ENCODE results near the gene TRA2B. TPM values are rescaled to one million over a fixed set of nuclear protein-coding genes. Genes with fewer than 3 reads are reported as not detected.
"Not testable (repeated sequence)": the region's sequence is repeated elsewhere in the genome, so short reads cannot be mapped to it uniquely, and the experiment has no call there.

TRA2B gene
- total RNA-seq, 1 experiment from 2014 or later: 535 TPM

DNA sequence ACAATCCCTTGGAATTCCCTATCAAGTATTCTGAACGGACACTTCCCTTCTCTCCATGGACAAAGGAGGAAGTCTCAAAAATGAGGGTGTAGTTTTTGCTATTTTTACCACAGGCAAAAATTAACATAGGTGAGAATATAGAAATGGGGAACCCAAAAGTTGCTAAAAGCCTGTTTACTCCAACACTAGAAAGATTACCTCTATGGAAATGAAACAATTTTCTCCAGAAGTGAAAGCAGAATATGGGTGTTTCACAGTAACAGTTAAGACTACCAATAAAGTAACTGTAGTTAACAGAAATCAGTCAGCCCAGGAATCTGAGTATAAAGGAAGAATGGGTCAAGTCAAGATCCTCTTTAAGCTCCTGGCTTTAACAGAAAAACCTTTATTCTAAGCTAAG is 9.3 kb downstream of the TRA2B start:
- DNase-seq (ENCODE audit: low read depth): no peak

DNA sequence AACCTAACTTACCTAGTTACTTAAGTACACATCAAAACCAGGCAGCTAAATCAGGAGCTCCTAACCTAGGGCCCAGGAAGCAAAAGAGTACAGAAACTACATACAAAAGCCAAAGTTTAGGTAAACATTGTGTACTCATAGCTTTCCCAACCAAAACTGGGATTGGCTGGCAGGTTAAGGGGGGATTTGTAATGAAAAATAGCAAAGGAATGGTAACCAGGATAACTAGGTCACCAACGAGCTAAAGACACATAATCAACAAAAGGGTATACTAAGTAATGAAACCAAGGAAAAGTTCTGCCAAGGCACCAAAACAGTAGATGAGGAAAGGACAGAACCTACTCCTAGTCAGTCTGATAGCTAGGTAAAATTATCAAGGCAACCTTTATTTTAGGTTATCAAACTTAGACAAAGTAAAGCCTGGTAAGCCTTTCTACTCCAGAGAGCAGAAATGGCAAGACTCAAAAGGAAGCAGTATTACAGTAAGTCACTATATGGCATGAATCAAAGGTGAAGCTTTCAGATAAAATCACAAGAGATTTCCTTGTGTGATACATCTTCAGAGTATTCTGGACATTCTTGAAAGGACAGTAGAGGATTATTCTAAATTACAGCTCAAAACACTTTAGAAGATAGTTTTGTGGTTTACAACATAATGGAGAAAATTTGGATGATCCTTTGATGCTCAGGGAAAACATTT is 10.2 kb downstream of the TRA2B start:
- no peak for DNase-seq (ENCODE audit: low read depth)

DNA sequence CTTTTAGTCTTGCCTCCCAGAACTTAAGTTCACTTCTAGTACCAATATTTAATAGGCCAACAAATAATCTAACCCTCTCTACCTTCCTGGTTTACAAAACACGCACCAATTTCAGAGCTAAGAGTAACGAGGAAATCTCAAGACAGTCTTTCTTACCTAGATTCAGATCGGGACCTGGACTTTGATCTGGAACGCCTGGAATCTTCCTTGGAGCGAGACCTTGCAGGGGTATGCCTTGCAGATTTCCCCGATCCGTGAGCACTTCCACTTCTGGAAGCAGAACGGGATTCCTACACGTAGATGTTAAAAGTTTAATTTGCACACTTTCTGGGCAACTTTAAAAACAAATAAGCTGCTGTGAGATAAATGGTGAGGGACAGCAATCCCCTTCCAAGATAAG is 11.4 kb downstream of the TRA2B start:
- no peak for DNase-seq (ENCODE audit: low read depth)

DNA sequence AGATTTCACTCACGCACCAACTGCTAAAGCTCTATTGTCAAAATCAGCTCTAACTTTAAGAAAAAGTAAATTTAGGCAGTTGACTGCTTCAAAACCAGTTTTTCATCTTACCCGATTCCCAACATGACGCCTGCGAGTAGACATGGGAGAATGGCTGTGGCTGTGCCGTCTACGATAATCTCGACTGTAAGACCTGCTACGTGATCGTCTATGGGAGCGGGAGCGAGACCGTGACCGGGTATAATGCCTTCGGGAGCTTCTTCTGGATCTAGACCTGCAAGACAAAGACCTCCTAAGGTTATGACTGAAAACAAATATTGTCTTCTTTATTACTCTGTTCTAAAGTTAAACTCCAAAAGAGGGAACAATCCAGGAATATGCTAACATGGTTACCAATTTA is 12.5 kb downstream of the TRA2B start:
- DNase-seq (ENCODE audit: low read depth): no peak

DNA sequence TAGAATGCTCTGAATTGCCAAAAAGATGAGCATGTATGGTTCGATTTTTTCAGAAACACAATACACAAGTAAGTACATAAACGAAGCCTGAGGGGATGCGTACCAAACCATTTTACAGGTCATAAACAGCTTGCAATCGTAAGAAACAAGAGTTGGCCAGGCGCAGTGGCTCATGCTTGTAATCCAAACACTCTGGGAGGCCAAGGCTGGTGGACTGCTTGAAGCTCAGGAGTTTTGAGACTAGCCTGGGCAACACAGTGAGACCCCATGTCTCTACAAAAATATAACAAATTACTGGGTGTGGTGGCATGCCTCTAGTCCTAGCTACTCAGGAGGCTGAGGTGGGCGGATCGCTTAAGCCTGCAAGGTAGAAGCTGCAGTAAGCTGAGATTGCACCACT is 13.4 kb downstream of the TRA2B start:
- DNase-seq (ENCODE audit: low read depth): no peak

DNA sequence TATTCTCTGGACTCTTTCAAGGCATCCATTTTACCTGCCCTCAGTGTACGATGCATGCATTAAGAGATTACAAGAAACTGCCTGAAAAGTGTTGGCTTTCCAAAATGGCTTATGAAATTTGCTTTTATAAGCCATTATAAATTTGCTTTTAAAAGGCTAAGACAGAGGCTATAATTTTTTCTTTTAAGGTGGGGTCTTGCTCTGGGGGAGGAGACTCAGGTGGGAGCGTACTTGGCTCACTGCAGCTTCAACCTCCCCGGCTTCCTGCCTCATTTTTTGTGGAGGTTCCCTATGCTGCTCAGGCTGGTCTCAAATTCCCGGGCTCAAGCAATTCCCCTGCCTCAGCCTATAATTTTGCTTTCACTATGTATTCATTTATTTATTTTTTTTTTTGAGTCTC is 17.6 kb downstream of the TRA2B start:
- no peak for DNase-seq (ENCODE audit: low read depth)

DNA sequence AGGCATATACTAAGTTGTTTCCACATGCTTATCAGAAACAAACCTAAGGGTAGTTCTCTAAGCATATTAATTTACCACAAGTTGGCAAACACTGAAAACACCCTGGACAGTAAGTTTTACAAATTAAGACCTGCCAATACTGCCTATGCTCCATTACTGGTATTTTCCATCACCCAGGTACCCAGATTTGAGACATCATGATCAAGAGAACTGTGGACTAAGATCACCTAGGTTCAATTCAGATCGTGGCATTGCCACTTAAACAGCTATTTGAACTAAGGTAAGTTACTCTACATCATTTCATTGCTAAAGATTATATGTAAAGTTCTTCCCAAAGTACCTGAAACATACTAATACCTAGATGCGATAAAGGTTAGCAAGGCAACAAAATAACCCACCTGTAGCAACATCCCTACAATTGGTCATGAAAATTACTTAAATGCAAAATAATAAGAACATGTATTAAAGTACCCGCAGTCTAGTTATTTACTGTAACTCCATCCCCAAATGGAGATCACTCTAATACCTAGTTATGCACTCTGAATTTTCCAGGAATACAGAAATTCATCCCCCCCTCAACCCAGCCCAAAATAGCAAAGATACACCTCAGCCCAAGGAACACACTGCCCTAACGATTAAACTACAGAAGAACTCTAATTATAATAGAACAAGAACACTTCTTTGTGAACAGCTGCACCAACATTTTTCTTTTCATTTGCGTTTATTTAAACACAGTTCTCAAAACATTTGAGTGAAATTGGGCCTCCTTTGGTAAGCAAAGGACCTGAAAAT is 21.6 kb downstream of the TRA2B start:
- DNase-seq (ENCODE audit: low read depth): no peak

DNA sequence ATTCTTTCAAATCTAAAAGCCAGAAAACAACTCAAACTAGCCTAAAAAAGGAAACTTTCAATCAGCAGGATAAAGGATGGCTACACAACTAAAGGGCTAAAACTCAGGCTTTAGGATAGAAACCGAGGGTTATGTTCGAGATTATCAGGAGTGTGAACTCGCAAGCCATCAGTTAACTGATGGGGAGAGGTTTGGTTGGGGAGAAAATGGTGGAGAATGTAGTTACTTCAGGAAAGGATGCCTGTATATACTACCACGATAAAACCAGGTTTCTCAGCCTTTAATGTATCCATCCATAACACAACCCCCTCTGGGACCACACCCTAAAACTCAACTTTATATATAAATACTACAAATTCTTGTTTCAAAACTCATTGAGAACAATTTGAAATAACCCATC is 22.2 kb downstream of the TRA2B start:
- DNase-seq (ENCODE audit: low read depth): no peak

DNA sequence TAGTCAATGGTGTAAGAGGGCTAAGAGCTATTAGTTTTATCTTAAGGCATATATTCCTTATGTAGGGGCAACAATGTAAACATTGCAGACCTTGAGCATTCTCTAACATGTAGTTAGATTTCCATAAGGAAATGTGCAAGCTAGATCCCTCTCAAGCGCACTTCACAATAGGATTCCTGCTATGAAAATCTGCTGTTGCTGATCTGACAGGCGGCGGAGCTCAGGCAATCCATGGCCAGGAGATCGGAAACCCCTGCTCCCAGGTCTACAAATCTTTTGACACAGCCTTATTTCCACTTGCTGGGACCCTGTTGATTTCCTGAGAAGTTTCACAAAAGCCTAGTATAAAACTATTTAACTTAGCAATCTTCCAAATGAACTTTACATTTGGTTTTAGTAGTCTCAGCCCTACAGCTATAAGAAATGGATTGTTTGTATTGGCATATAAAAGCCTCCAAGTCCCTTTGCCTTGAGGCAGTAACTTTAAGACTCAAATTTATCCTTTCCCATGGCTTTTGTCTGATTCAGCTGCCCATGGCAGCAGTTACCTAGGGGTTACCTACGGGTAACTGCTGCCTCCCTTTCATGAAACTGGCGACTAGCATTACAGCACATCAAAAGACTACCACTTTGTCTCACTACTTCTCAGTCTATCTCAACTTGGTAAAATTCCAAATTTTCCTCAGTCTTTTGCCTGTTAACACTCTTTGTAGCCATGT is 22.7 kb downstream of the TRA2B start:
- no peak for DNase-seq (ENCODE audit: low read depth)

DNA sequence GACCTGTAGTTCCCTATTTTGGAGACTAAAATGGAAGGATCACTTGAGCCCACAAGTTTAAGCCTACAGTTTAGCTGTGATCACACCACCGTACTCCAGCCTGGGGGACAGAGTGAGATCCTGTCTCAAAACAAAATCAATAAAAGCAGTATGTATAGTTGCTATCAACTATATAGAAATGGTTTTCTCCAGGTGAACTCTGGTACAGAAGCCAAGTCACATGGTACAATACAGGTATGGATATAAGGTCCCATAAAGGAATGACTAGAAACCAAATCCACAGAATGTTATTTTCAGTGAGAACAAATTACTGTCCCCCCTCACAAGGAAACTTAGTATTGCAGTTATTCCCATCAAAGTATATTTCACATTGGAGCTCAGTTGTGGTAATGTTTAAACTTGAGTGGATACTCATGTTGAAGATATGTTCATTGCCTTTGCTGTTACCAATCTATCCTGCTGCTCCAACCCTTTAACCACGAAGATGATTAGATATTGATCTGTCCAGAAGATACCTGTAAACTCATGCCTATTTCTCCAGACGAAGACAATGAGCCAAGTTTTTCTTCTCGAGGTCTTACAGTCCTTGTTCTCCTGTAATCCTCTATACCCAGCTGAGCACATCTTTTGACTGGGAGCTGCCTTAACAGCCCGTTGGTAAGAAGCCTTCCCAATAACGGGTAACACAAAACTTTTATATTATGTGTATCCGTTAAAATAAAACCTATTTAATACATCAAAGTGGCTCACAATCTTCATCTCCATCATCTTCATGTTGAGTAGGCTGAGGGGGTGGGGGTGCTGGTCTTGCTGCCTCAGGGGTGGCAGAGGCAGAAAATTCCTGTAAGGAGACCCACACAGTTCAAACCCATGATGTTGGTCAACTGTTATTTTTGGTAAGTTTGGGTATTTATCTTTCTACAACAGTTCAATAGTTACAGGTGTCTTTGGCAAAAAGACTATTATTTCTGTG is 24.6 kb downstream of the TRA2B start:
- DNase-seq (ENCODE audit: low read depth): no peak

DNA sequence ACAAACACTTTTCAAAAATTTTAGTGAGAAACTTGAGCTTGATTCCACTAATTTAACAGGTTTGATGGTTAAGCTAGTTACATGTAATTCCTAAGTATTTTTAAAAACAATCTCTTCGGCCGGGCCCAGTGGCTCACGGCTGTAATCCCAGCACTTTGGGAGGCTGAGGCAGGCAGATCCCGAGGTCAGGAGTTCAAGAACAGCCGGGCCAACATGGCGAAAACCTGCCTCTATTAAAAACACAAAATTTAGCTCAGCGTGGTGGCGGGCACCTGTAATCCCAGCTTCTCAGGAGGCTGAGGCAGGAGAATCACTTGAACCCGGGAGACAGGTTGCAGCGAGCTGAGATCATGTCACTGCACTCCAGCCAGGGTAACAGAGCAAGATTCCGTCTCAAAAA is 25.3 kb downstream of the TRA2B start:
- DNase-seq (ENCODE audit: low read depth): no peak

DNA sequence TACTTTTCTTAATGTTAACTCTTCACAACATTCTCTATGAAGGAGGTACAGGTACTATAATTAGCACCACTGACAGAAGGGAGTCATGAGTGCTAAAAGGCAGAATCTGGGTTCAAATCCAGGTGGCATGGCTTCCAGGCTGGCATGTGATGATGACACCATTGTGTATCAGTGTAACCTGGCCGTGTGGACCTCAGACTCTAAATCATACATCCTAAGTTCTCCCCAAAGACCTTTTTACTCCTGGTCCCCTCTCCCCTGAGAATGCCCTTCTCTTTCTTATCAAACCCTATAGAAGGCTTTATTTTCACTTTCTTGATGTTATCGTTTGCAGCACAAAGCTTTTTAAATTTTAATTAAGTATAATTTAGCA is 26.8 kb downstream of the TRA2B start:
- not testable (repeated sequence) for DNase-seq (ENCODE audit: low read depth)

DNA sequence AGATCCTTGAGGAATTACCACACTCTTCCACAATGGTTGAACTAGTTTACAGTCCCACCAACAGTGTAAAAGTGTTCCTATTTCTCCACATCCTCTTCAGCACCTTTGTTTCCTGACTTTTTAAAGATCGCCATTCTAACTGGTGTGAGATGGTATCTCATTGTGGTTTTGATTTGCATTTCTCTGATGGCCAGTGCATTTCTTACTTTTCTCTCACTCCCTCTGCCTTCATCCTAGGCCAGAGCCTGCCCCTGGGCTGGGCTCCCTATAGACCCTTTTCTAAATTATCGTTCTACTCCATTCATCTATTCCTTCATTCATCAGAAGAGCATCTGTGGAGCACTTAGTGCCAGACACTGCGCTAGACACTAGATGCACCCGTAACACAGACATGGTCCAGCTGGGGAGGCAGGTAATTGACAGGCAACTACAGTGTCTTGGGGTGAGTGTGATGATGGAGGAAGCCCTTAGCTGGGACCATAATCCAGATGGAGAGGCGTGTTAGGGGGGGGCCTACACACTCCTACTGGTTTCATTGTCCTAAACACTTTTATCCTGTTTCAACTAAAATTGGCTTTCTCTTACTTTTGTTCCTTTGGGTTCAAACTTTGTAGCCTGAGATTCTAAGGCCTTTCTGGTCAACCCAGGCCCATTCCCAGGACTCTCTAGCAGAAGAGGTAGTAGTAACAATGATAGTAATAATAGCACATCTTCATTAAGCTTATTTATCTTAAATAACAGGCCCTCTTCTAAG is 27.3 kb downstream of the TRA2B start:
- DNase-seq (ENCODE audit: low read depth): not testable (repeated sequence)

DNA sequence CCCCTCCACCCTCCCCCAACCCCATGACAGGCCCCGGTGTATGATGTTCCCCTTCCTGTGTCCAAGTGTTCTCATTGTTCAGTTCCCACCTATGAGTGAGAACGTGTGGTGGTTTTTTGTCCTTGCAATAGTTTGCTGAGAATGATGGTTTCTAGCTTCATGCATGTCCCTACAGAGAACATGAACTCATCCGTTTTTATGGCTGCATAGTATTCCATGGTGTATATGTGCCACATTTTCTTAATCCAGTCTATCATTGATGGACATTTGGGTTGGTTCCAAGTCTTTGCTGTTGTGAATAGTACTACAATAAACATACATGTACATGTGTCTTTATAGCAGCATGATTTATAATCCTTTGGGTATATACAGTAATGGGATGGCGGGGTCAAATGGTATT is 27.9 kb downstream of the TRA2B start:
- DNase-seq (ENCODE audit: low read depth): not testable (repeated sequence)

DNA sequence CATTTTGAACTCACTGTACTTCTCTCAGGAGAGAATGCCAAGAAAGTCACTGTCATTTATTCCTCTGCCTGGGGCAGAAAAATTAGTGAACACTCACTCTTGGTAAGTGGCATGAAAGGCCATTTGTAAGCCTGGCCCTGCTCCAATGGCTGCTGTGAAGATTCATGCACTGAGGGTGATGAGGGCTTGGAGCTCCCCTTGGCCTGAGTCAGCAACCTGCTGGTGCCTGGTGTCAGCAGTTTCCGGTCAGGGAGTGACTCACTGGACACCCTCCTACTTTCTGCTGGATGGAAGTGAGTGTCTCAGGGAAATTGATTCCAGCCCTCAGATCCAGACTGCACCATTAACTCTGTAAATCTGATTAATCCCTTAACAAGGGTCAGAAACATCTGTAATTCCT is 37.6 kb downstream of the TRA2B start:
- peak; percentile 100 for DNase-seq (ENCODE audit: low read depth)

DNA sequence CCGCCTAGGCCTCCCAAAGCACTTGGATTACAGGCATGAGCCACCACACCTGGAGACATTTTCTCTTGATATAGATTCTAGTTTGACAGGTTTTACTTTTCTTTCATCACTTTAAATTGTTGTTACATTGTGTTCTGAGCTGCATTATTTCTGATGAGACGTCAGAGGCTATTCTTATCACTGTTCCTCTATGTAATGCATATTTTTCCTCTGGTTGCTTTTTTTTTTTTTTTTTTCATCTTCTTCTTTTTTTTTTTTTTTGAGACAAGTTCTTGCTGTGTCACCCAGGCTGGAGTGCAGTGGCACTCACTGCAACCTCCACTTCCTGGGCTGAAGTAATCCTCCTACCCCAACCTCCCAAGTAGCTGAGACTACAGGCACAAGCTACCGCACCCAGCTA is 41.2 kb downstream of the TRA2B start:
- DNase-seq (ENCODE audit: low read depth): no peak

DNA sequence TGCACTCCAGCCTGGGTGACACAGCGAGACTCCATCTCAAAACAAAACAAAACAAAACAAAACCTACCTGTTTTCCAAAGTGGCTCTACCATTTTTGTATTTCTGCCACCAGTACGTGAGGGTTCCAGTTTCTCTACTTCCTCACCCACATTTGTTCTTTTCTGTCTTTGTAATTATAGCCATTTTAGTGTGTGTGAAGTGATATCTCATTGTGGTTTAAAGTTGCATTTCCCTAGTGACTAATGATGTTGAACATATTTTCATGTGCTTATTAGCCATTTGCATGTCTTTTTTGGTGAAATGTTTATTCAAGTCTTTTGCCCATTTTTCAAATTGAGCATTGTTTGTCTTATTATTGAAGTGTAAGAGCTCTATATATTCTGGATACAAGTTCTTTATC is 50.7 kb downstream of the TRA2B start:
- no peak for DNase-seq (ENCODE audit: low read depth)

DNA sequence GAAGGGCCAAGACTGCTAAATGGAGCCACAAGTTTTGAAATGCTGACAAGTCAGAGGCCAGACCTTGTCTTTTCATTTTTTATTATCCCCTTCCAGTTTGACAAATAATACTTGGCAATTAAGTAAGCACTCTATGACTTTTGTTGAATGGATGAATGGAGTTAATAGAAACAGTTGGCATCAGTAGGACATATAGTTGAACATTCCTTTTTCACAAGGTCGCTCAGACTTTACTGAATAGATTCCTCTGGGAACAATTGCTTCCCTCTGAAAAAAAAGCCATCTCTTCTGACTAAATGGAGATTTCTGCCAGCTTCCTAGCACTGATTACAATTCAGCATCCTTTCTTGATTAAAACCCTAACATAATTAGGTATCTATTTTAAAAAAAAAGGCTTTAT is 53.2 kb downstream of the TRA2B start:
- no peak for DNase-seq (ENCODE audit: low read depth)

DNA sequence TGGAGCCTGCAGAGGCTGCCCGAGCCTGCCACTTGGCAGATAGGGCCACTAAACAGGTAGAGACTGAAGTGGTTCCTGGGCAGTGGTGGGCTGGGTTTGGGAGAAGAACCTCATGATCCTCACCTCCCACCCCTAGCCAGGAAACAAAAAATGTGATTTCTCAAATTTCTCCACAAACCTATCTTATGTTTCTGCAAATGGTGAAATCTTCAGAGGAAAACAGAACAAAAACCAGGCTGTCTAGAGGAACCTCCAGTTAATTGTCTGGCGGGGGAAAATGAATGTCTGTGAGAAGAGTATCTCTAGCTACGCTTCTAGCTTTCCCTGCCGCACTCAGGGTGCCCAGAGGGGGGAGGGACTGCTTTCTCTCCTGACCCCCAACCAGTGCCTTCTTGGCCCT is 55.9 kb downstream of the TRA2B start:
- no peak for DNase-seq (ENCODE audit: low read depth)

DNA sequence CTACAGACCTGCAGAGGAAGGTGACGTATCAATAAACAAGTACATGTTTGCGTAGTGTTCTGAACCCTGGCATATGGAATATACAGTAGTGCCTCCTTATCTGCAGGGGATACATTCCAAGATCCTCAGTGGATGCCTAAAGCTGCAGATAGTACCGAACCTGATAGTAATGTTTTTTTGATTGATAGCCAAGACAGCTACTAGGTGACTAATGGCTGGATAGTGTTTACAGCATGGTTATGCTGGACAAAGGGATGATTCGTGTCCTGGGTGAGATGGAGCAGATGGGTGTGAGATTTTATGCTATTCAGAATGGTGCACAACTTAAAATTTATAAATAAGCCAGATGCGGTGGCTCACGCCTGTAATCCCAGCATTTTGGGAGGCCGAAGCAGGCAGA is 57.2 kb downstream of the TRA2B start:
- DNase-seq (ENCODE audit: low read depth): no peak

DNA sequence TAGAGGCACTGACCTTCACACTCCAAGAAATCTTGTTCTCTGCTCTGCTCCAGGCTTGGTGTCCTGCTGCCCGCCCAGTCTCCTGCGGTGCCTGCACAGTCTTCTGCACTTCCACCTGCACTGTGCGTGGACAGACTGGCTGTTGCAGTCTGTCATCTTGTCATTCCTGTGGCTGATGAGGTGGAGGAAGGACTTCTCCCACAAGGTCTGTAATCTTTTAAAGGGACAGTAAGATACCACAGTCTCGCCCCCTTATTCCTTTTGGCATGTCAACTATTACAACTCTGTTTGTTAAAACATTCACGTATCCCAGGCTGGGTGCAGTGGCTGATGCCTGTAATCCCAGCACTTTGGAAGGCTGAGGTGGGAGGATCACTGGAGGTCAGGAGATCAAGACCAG is 58.9 kb downstream of the TRA2B start:
- DNase-seq (ENCODE audit: low read depth): peak; percentile 25
